Suprapubic skin (tissue), 4 donors: ENCODE data around the gene GARIN3. TPM values are rescaled to one million over a fixed set of nuclear protein-coding genes. Genes with fewer than 3 reads are reported as not detected.

Source experiments
- DNase-seq, 2 donors: peaks; one replicate each; pipeline ENCODE4 v3.0.0-alpha.2; 2019; ENCODE audit warnings: low spot score in 2 of 2
- H3K27ac ChIP-seq: fragments of 200-600 bp; sonication (generic); one replicate; pipeline ENCODE4 v1.5.1; 2019
- H3K27me3 ChIP-seq: fragments of 200-600 bp; sonication (generic); one replicate; pipeline ENCODE4 v1.5.1; 2019
- H3K36me3 ChIP-seq: fragments of 200-600 bp; sonication (generic); one replicate; pipeline ENCODE4 v1.5.1; 2019
- H3K4me1 ChIP-seq: fragments of 200-600 bp; sonication (generic); one replicate; pipeline ENCODE4 v1.5.1; 2019
- H3K4me3 ChIP-seq: fragments of 200-600 bp; sonication (generic); one replicate; pipeline ENCODE4 v1.5.1; 2019; ENCODE audit warnings: mild to moderate bottlenecking
- H3K9me3 ChIP-seq: fragments of 200-600 bp; sonication (generic); one replicate; pipeline ENCODE4 v1.5.1; 2019
- EP300 ChIP-seq: sonication (generic); formaldehyde crosslinking; IDR thresholded peaks from one replicate; pipeline ENCODE4 v1.6.1; 2017; ENCODE audit warnings: antibody characterized with exemption
- POLR2A ChIP-seq, 2 donors: fragments of 450-650 bp; IDR thresholded peaks; one replicate each; pipeline ENCODE4 v1.6.1; 2017; ENCODE audit warnings: antibody characterized with exemption in 2 of 2, mild to moderate bottlenecking in 2 of 2, moderate library complexity in 2 of 2
- POLR2AphosphoS5 ChIP-seq, 3 donors: sonication (generic); formaldehyde crosslinking; IDR thresholded peaks; one replicate each; pipeline ENCODE4 v1.6.1; 2017; ENCODE audit warnings: antibody characterized with exemption in 3 of 3
- WGBS: methylation state at CpG from one replicate; pipeline ENCODE4 v1.1.5; 2018; 5-methylcytosine and 5-hydroxymethylcytosine counted together
- total RNA-seq, 4 donors: library from RNA; depleted of rRNA; stranded (reverse); fragments of >200 nt; gene quantifications; one replicate each; pipeline ENCODE4 v1.1.0, GENCODE V29; 2016
- TF ChIP-seq, protein P1 (sequence below), 2 donors: fragments of 200-600 bp in 1 of 2; fragments of 450-650 bp in 1 of 2; sonication (generic) in 1 of 2; IDR thresholded peaks; one replicate each; pipeline ENCODE4 v1.5.1; 2016 to 2019; ENCODE audit warnings: antibody characterized with exemption in 2 of 2, mild to moderate bottlenecking in 1 of 2, moderate library complexity in 1 of 2

The GARIN3 gene
- total RNA-seq, 4 donors from 2014 or later, result not detected

- no peaks in the 10 kb centered on the region for H3K36me3 ChIP-seq
- DNase-seq, result no peak
- no peak for TF ChIP-seq POLR2AphosphoS5 (IDR thresholded peaks at IDR 0.05)
- TF ChIP-seq, protein P1, sequence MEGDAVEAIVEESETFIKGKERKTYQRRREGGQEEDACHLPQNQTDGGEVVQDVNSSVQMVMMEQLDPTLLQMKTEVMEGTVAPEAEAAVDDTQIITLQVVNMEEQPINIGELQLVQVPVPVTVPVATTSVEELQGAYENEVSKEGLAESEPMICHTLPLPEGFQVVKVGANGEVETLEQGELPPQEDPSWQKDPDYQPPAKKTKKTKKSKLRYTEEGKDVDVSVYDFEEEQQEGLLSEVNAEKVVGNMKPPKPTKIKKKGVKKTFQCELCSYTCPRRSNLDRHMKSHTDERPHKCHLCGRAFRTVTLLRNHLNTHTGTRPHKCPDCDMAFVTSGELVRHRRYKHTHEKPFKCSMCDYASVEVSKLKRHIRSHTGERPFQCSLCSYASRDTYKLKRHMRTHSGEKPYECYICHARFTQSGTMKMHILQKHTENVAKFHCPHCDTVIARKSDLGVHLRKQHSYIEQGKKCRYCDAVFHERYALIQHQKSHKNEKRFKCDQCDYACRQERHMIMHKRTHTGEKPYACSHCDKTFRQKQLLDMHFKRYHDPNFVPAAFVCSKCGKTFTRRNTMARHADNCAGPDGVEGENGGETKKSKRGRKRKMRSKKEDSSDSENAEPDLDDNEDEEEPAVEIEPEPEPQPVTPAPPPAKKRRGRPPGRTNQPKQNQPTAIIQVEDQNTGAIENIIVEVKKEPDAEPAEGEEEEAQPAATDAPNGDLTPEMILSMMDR (IDR thresholded peaks at IDR 0.05), result no peak
- TF ChIP-seq EP300, result no peak
- TF ChIP-seq POLR2A (IDR thresholded peaks at IDR 0.05), result no peak
- peaks cover 14% of the 10 kb centered on the region for H3K27me3 ChIP-seq
- H3K9me3 ChIP-seq, result no peaks in the 10 kb centered on the region
- H3K27ac ChIP-seq, result no peak overlapping the region
- WGBS, result 60% methylated on average over 4 of the region's 5 CpGs
- H3K4me1 ChIP-seq, result no peaks in the 10 kb centered on the region
- H3K4me3 ChIP-seq, result no peak overlapping the region
Measured at GRCh38 chr5:157198277-157198986, 32.4 kb upstream of the GARIN3 start.

DNA sequence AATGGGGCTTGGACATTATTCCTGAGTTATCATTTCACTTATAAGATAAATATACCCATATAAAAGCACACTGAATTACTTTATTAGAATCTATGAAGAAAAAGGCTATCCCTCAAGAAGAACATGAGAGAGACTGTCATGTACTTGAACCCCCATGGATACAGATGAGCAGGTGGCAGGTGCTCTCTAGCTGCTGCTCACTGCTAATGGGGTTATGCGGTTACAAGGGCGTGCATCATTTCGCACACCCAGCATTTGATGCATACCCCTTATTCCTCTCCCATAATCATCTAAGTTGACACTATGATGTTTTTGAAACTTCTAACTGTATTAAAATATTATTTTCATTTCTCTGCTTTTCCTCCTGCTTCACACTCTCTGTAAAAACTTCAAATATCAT is 31.0 kb upstream of the GARIN3 start:
- DNase-seq, result no peak
- TF ChIP-seq POLR2AphosphoS5 (IDR thresholded peaks at IDR 0.05), result no peak
- Histone ChIP-seq H3K4me1 (no peaks in the 10 kb centered on the region), H3K27me3 (peaks cover 14% of the 10 kb centered on the region), H3K36me3 (no peaks in the 10 kb centered on the region), H3K9me3 (no peaks in the 10 kb centered on the region), H3K27ac (no peak overlapping the region), H3K4me3 (no peak overlapping the region)
- WGBS, result 93% methylated on average over 3 of the region's 3 CpGs

- H3K36me3 ChIP-seq, result no peaks in the 10 kb centered on the region
- no peak for TF ChIP-seq EP300
- TF ChIP-seq POLR2A (IDR thresholded peaks at IDR 0.05), result no peak
- TF ChIP-seq POLR2AphosphoS5 (IDR thresholded peaks at IDR 0.05), result no peak
- TF ChIP-seq, protein P1 (IDR thresholded peaks at IDR 0.05), result no peak
Measured at GRCh38 chr5:157196045-157196444, 30.0 kb upstream of the GARIN3 start.

DNA sequence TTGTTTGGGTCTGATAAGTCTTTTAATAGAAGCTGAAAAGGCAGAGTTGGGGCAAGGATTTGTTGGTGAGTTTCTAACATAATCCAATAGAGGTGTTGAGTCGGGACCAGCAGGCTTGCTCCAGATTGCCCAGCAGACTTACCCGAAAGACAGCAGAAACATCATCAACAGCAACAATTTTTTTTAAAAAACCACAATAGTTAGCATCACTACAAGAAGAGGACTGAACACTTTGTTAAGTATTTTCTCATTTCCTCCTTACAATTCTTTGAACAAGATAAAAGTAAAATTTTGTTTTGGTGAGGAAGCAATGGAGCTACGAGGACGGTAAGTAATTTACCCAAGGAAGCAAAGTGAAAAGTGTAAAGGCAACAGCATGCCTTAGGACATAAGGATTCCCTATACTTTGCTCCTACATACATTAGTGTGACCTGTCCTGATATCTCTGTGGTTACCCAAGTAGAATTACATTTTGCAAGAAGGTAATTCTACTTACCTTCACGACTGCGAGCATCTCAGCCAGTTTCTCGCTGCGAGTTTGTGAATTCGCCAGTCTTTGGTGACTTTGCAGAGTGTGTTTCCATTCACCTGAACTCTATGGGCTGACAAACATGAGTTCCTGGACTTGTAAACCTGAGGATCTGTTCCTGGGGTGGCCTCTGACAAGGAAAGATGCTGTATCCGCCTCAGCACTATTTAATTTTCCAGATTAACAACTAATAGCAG is 27.8 kb upstream of the GARIN3 start:
- H3K4me3 ChIP-seq, result no peak overlapping the region
- TF ChIP-seq POLR2A (IDR thresholded peaks at IDR 0.05) (no peak), POLR2AphosphoS5 (IDR thresholded peaks at IDR 0.05) (no peak), EP300 (no peak)
- TF ChIP-seq, protein P1 (IDR thresholded peaks at IDR 0.05), result no peak
- H3K27ac ChIP-seq, result no peak overlapping the region
- H3K36me3 ChIP-seq, result no peaks in the 10 kb centered on the region
- DNase-seq, result no peak
- 89% methylated on average over 10 of the region's 10 CpGs for WGBS
- H3K4me1 ChIP-seq, result no peaks in the 10 kb centered on the region
- H3K9me3 ChIP-seq, result no peaks in the 10 kb centered on the region
- peaks cover 5% of the 10 kb centered on the region for H3K27me3 ChIP-seq

More at GRCh38 chr5:157196045-157196444, 30.0 kb upstream of the GARIN3 start:
- Histone ChIP-seq H3K9me3 (no peaks in the 10 kb centered on the region), H3K27me3 (peaks cover 14% of the 10 kb centered on the region), H3K27ac (no peak overlapping the region), H3K4me1 (no peaks in the 10 kb centered on the region), H3K4me3 (no peak overlapping the region)
- no peak for DNase-seq

- H3K4me1 ChIP-seq, result no peaks in the 10 kb centered on the region
- TF ChIP-seq, protein P1 (IDR thresholded peaks at IDR 0.05), result no peak
- TF ChIP-seq POLR2A (IDR thresholded peaks at IDR 0.05), result no peak
- no peak for TF ChIP-seq EP300
- no peak for TF ChIP-seq POLR2AphosphoS5 (IDR thresholded peaks at IDR 0.05)
- no peaks in the 10 kb centered on the region for H3K36me3 ChIP-seq
- no peaks in the 10 kb centered on the region for H3K9me3 ChIP-seq
- WGBS, result 90% methylated on average over 7 of the region's 7 CpGs
- H3K27ac ChIP-seq, result no peak overlapping the region
- no peak for DNase-seq
- no peak overlapping the region for H3K4me3 ChIP-seq
- H3K27me3 ChIP-seq, result no peaks in the 10 kb centered on the region
Measured at GRCh38 chr5:157189223-157189622, 23.2 kb upstream of the GARIN3 start.
